ENCODE results near the gene PRKRIP1. TPM values are rescaled to one million over a fixed set of nuclear protein-coding genes. Genes with fewer than 3 reads are reported as not detected.
"Not testable (repeated sequence)": the region's sequence is repeated elsewhere in the genome, so short reads cannot be mapped to it uniquely, and the experiment has no call there.

The PRKRIP1 gene, protein sequence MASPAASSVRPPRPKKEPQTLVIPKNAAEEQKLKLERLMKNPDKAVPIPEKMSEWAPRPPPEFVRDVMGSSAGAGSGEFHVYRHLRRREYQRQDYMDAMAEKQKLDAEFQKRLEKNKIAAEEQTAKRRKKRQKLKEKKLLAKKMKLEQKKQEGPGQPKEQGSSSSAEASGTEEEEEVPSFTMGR
- polyA plus RNA-seq (2013, experiment 1 of 2) = 23.3 TPM
- polyA plus RNA-seq (2013, experiment 2 of 2) = 21.4 TPM

DNA sequence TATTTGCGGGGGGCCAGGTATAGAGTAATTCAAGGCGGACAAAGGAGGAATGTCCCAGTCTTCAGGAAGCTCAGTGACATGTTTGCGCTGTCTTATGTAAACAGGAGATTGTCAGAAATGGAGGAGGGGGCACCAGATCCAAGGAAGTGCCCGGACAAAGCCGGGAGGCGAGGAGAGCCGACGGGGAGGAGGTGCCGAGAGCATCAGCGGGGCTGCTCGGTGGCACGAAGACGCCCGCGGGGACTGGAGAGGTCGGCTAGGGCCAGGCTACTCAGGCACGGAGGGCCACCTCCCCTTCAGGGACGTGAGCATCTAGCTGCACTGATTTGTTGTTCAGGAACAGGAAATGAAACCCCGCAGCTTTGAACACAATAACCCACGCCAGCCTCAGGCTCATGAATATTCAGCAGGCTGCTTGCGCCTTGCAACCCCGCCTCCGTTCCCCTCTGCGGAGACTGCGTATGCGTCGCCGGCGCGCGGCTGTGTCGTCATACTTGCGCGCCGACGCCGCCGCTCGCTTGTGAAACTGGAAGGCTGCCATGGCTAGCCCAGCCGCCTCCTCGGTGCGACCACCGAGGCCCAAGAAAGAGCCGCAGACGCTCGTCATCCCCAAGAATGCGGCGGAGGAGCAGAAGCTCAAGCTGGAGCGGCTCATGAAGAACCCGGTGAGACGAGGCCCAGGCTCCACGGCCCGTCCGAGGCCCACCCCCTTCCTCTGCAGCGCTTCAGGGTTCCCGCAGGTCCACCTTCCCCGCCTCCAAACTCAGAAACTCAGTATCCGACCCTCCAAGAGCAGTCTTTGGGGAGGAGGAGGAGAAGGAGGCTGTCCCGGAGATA lies at the start of gene PRKRIP1:
PRKRIP1 (plus strand) TSS at position 491 of the 837 bp plus-strand sequence; CDS start at position 540, 49 bp downstream.
- H3K9ac ChIP-seq (ENCODE audit: low read depth, low read length, poor library complexity) = peak within 1 kb of the TSS; percentile 88
- WGBS, 2 donors (ENCODE audit: extremely low coverage in 2 of 2, insufficient read length in 2 of 2, insufficient replicate concordance in 1 of 2) = no CpG with 5 or more reads among the region's 59 CpGs
- H3K4me3 ChIP-seq (ENCODE audit: low read length in 2 of 2) = peak within 1 kb of the TSS; percentile 62 to 90
- no peaks in the 10 kb centered on the region for H3K9me3 ChIP-seq (replicated peaks in 1 of 2; ENCODE audit: control insufficient read depth in 2 of 2, insufficient read depth in 1 of 2, low read depth in 1 of 2, low read length in 2 of 2)
- H2BK5ac ChIP-seq (ENCODE audit: low read length) = peak within 1 kb of the TSS; percentile 8
- no peak within 1 kb of the TSS for H2BK120ac ChIP-seq (ENCODE audit: low read depth, low read length)
- no peak within 1 kb of the TSS for H4K8ac ChIP-seq (ENCODE audit: low read depth, low read length)
- peaks cover 12 to 63% of the 10 kb centered on the region in 2 donors for H3K36me3 ChIP-seq (replicated peaks in 1 of 2; ENCODE audit: control insufficient read depth in 2 of 2, insufficient read depth in 2 of 2, low read length in 2 of 2)
- peak within 1 kb of the TSS; percentile 83 for H3K23ac ChIP-seq (ENCODE audit: low read depth, low read length, poor library complexity)
- peak within 1 kb of the TSS; percentile 82 for H3K18ac ChIP-seq (ENCODE audit: low read length)
- peak within 1 kb of the TSS; percentile 93 for H3K27ac ChIP-seq (replicated peaks; ENCODE audit: low read length)
- DNase-seq (ENCODE audit: low spot score) = peak; percentile 95
- H2AFZ ChIP-seq (ENCODE audit: low read length) = peak within 1 kb of the TSS; percentile 87
- no peak within 1 kb of the TSS for H4K91ac ChIP-seq (ENCODE audit: low read depth, low read length, poor library complexity)
- peak within 1 kb of the TSS; percentile 20 for H3K4ac ChIP-seq (ENCODE audit: low read length)
- peaks cover 4% of the 10 kb centered on the region for H3K79me1 ChIP-seq (ENCODE audit: low read depth, low read length)
- no peak within 1 kb of the TSS for H2BK15ac ChIP-seq (ENCODE audit: low read length)
- H3K14ac ChIP-seq (ENCODE audit: low read length) = no peak within 1 kb of the TSS
- H2AK5ac ChIP-seq (ENCODE audit: low read depth, low read length) = no peak within 1 kb of the TSS
- no peak within 1 kb of the TSS for H2BK12ac ChIP-seq (ENCODE audit: low read length)
- no peaks in the 10 kb centered on the region for H3K27me3 ChIP-seq (ENCODE audit: control insufficient read depth in 3 of 3, insufficient read depth in 3 of 3, low read depth in 1 of 3, low read length in 3 of 3)
- H3K4me1 ChIP-seq (ENCODE audit: control insufficient read depth in 2 of 2, insufficient read depth in 1 of 2, low read depth in 1 of 2, low read length in 2 of 2) = peaks cover 5% of the 10 kb centered on the region in 2 donors
- peak within 1 kb of the TSS; percentile 79 for H3K4me2 ChIP-seq (ENCODE audit: insufficient read depth, low read length, poor library complexity, severe bottlenecking)

DNA sequence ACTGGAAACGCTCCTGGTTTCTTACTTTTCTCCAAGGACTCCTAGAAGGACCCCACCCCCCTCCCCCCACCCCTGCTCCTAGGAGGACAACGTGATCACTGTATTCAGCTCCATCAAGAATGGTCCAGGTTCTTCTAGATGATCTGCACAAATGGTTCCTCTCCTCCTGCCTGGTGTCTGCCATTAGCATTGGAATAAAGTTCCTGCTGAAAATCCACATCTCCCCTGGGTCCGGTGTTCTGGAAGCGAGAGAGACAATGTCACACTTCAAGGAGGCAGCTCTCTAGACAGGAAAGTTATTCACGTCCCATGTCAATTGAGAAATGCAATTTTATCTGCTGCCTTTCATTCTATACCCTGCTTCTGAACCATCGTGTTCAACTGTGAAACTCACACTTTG lies 49.2 kb upstream of the PRKRIP1 start:
- WGBS, 2 donors (ENCODE audit: extremely low coverage in 2 of 2, insufficient read length in 2 of 2, insufficient replicate concordance in 1 of 2) = no CpG with 5 or more reads among the region's 6 CpGs
- H3K4me3 ChIP-seq (ENCODE audit: low read length in 2 of 2) = not testable (repeated sequence)

DNA sequence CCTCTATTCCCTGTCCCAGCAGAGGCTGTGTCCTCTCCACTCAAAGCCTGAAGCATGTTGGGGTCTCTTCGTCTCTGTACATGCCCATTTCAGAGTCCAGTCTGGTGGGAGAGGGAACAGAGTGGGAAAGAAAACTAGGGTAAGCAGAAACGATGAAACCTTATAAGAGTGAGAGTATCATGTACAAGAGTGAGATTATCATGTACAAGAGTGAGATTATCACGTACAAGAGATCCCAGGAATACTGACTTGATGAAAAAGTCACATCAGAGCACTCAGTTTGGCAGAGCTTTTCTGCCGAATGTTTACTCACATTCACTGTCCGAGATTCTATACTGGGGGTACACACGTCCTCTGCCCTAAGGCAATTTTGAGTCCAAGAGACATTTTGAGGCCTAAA lies 39.8 kb upstream of the PRKRIP1 start, which contains the start of gene SPDYE6:
SPDYE6 (minus strand) TSS at position 101 of the 400 bp plus-strand sequence. CDS start 421 bp downstream, outside the sequence.
- H2BK5ac ChIP-seq (ENCODE audit: low read length); H3K9ac ChIP-seq (ENCODE audit: low read depth, low read length, poor library complexity); H4K8ac ChIP-seq (ENCODE audit: low read depth, low read length); H3K4me1 ChIP-seq (ENCODE audit: control insufficient read depth in 2 of 2, insufficient read depth in 1 of 2, low read depth in 1 of 2, low read length in 2 of 2); H3K4me2 ChIP-seq (ENCODE audit: insufficient read depth, low read length, poor library complexity, severe bottlenecking); H3K14ac ChIP-seq (ENCODE audit: low read length); H3K4ac ChIP-seq (ENCODE audit: low read length); H3K36me3 ChIP-seq (replicated peaks in 1 of 2; ENCODE audit: control insufficient read depth in 2 of 2, insufficient read depth in 2 of 2, low read length in 2 of 2); H4K91ac ChIP-seq (ENCODE audit: low read depth, low read length, poor library complexity); H3K4me3 ChIP-seq (ENCODE audit: low read length in 2 of 2); H3K79me1 ChIP-seq (ENCODE audit: low read depth, low read length); H3K18ac ChIP-seq (ENCODE audit: low read length); H2AFZ ChIP-seq (ENCODE audit: low read length); H2BK15ac ChIP-seq (ENCODE audit: low read length); H2AK5ac ChIP-seq (ENCODE audit: low read depth, low read length); H3K27me3 ChIP-seq (ENCODE audit: control insufficient read depth in 3 of 3, insufficient read depth in 3 of 3, low read depth in 1 of 3, low read length in 3 of 3); H2BK12ac ChIP-seq (ENCODE audit: low read length); H2BK120ac ChIP-seq (ENCODE audit: low read depth, low read length); H3K23ac ChIP-seq (ENCODE audit: low read depth, low read length, poor library complexity); H3K27ac ChIP-seq (replicated peaks; ENCODE audit: low read length); DNase-seq (ENCODE audit: low spot score); H3K9me3 ChIP-seq (replicated peaks in 1 of 2; ENCODE audit: control insufficient read depth in 2 of 2, insufficient read depth in 1 of 2, low read depth in 1 of 2, low read length in 2 of 2): not testable (repeated sequence)
- WGBS, 2 donors (ENCODE audit: extremely low coverage in 2 of 2, insufficient read length in 2 of 2, insufficient replicate concordance in 1 of 2) = no CpG with 5 or more reads among the region's 6 CpGs

More for the DNA sequence above, 49.2 kb upstream of the PRKRIP1 start:
- not testable (repeated sequence) for H3K4me1 ChIP-seq (ENCODE audit: control insufficient read depth in 2 of 2, insufficient read depth in 1 of 2, low read depth in 1 of 2, low read length in 2 of 2); H2AFZ ChIP-seq (ENCODE audit: low read length); DNase-seq (ENCODE audit: low spot score); H3K27me3 ChIP-seq (ENCODE audit: control insufficient read depth in 3 of 3, insufficient read depth in 3 of 3, low read depth in 1 of 3, low read length in 3 of 3); H3K36me3 ChIP-seq (replicated peaks in 1 of 2; ENCODE audit: control insufficient read depth in 2 of 2, insufficient read depth in 2 of 2, low read length in 2 of 2); H4K91ac ChIP-seq (ENCODE audit: low read depth, low read length, poor library complexity); H3K4ac ChIP-seq (ENCODE audit: low read length); H2BK5ac ChIP-seq (ENCODE audit: low read length); H3K79me1 ChIP-seq (ENCODE audit: low read depth, low read length); H3K23ac ChIP-seq (ENCODE audit: low read depth, low read length, poor library complexity); H2AK5ac ChIP-seq (ENCODE audit: low read depth, low read length); H2BK12ac ChIP-seq (ENCODE audit: low read length); H3K9ac ChIP-seq (ENCODE audit: low read depth, low read length, poor library complexity); H2BK120ac ChIP-seq (ENCODE audit: low read depth, low read length); H4K8ac ChIP-seq (ENCODE audit: low read depth, low read length); H2BK15ac ChIP-seq (ENCODE audit: low read length); H3K27ac ChIP-seq (replicated peaks; ENCODE audit: low read length); H3K14ac ChIP-seq (ENCODE audit: low read length); H3K9me3 ChIP-seq (replicated peaks in 1 of 2; ENCODE audit: control insufficient read depth in 2 of 2, insufficient read depth in 1 of 2, low read depth in 1 of 2, low read length in 2 of 2); H3K18ac ChIP-seq (ENCODE audit: low read length); H3K4me2 ChIP-seq (ENCODE audit: insufficient read depth, low read length, poor library complexity, severe bottlenecking)
